Fibroblast of the aortic adventitia (primary cell): Measurements from ENCODE around the gene ACOX1. TPM values are rescaled to one million over a fixed set of nuclear protein-coding genes. Genes with fewer than 3 reads are reported as not detected.

Experiments used
- DNase-seq: peaks from one replicate; pipeline ENCODE4 v3.0.0-alpha.2; 2010; ENCODE audit warnings: low read depth
- H3K4me3 ChIP-seq: 2 replicates; pipeline ENCODE4 v1.5.1; 2011; ENCODE audit warnings: low read depth, mild to moderate bottlenecking, control low read depth, low read length, moderate library complexity
- total RNA-seq: library from RNA; depleted of rRNA; stranded (reverse); fragments of >200 nt; gene quantifications from 2 replicates; pipeline ENCODE4 v1.2.3, GENCODE V29; 2012; ENCODE audit warnings: low replicate concordance
- TF ChIP-seq, protein P1 (sequence below): IDR thresholded peaks from 2 replicates; pipeline ENCODE4 v1.5.1; 2011; ENCODE audit warnings: mild to moderate bottlenecking, low read length, control low read depth, inconsistent platforms; ENCODE audit not compliant: insufficient read depth

ACOX1 gene
- total RNA-seq, 1 donor = 61.5 TPM

GRCh38 chr17:75922963-75923874 lies 55.7 kb downstream of the ACOX1 start:
- TF ChIP-seq, protein P1, sequence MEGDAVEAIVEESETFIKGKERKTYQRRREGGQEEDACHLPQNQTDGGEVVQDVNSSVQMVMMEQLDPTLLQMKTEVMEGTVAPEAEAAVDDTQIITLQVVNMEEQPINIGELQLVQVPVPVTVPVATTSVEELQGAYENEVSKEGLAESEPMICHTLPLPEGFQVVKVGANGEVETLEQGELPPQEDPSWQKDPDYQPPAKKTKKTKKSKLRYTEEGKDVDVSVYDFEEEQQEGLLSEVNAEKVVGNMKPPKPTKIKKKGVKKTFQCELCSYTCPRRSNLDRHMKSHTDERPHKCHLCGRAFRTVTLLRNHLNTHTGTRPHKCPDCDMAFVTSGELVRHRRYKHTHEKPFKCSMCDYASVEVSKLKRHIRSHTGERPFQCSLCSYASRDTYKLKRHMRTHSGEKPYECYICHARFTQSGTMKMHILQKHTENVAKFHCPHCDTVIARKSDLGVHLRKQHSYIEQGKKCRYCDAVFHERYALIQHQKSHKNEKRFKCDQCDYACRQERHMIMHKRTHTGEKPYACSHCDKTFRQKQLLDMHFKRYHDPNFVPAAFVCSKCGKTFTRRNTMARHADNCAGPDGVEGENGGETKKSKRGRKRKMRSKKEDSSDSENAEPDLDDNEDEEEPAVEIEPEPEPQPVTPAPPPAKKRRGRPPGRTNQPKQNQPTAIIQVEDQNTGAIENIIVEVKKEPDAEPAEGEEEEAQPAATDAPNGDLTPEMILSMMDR = no peak
- no peak overlapping the region for H3K4me3 ChIP-seq
- no peak for DNase-seq

GRCh38 chr17:75922173-75922961 lies 56.6 kb downstream of the ACOX1 start:
- no peak overlapping the region for H3K4me3 ChIP-seq
- TF ChIP-seq, protein P1 = no peak
- DNase-seq = no peak

DNA sequence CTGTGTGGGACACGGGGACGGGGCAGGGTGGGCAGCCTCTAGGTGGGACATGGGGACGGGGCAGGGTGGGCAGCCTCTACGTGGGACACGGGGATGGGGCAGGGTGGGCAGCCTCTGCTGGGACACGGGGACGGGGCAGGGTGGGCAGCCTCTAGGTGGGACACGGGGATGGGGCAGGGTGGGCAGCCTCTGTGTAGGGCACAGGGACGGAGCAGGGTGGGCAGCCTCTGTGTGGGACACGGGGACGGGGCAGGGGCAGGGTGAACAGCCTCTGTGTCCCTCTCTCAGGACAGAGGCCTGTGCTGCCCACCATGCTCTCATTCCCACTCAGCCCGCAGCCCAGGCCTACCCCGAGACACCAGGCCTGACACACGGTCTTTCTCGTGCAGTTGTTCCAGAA lies 57.4 kb downstream of the ACOX1 start:
- H3K4me3 ChIP-seq = no peak overlapping the region
- TF ChIP-seq, protein P1 = no peak
- DNase-seq = no peak

- TF ChIP-seq, protein P1 = no peak
- H3K4me3 ChIP-seq = no peak overlapping the region
- no peak for DNase-seq
These were observed 58.9 kb downstream of the ACOX1 start for GRCh38 chr17:75920045-75920560.

- TF ChIP-seq, protein P1 = no peak
- no peak for DNase-seq
- no peak overlapping the region for H3K4me3 ChIP-seq
These were observed 59.4 kb downstream of the ACOX1 start for GRCh38 chr17:75919611-75920010.

GRCh38 chr17:75917917-75918445 lies 61.0 kb downstream of the ACOX1 start:
- no peak overlapping the region for H3K4me3 ChIP-seq
- DNase-seq = no peak
- TF ChIP-seq, protein P1 = no peak
